Measurements from ENCODE around the gene ARHGAP40.

Gene ARHGAP40

DNA sequence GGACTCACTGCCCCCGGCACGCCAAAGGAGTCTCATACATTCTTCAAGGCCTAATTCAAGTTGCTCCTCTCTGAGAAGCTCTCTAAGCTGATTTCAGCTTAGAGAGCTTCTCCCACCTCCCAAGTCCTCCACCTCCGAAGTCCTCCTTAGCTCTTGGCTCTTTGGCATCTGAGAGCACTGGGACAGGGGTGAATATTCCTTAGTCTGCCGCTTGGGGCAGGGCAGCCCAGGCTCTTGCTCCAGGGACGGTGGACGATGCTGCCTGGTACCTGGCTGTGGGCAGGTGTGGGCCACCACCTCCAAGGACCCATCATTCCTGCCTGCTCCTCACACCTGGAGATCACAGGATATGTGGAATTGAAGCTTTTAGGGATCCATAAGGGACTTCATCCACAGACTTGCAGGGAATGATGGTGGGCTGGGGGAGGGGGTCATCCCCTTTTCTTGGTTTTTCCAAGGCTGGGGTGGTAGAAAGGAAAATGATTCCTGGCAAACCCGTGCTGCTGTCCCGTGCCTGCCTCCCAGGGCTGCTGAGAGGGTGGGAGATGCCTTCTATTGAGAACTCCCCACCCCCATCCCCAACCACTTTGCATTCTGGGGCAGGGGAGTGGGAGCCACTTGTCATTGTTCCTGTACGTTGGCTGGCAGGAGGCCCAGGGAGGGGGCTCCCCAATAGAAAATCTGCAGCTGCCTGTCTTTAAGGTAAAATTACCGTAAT is 57.4 kb downstream of the ARHGAP40 start:
- TF ChIP-seq POLR2AphosphoS5 (IDR thresholded peaks at IDR 0.05; ENCODE audit: low read depth, low read length), result no peak
- TF ChIP-seq FOXP2 (optimal IDR thresholded peaks at IDR 0.05; ENCODE audit: borderline replicate concordance, extremely low read depth, extremely low read length, insufficient read depth), result no peak
- TF ChIP-seq, protein P1, sequence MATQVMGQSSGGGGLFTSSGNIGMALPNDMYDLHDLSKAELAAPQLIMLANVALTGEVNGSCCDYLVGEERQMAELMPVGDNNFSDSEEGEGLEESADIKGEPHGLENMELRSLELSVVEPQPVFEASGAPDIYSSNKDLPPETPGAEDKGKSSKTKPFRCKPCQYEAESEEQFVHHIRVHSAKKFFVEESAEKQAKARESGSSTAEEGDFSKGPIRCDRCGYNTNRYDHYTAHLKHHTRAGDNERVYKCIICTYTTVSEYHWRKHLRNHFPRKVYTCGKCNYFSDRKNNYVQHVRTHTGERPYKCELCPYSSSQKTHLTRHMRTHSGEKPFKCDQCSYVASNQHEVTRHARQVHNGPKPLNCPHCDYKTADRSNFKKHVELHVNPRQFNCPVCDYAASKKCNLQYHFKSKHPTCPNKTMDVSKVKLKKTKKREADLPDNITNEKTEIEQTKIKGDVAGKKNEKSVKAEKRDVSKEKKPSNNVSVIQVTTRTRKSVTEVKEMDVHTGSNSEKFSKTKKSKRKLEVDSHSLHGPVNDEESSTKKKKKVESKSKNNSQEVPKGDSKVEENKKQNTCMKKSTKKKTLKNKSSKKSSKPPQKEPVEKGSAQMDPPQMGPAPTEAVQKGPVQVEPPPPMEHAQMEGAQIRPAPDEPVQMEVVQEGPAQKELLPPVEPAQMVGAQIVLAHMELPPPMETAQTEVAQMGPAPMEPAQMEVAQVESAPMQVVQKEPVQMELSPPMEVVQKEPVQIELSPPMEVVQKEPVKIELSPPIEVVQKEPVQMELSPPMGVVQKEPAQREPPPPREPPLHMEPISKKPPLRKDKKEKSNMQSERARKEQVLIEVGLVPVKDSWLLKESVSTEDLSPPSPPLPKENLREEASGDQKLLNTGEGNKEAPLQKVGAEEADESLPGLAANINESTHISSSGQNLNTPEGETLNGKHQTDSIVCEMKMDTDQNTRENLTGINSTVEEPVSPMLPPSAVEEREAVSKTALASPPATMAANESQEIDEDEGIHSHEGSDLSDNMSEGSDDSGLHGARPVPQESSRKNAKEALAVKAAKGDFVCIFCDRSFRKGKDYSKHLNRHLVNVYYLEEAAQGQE (IDR thresholded peaks at IDR 0.05; ENCODE audit: insufficient read depth in 1 of 2, low read depth in 2 of 2, low read length in 2 of 2), result no peak
- no peak for TF ChIP-seq SIN3A (IDR thresholded peaks at IDR 0.05; ENCODE audit: borderline replicate concordance, insufficient read depth, low read length)

DNA sequence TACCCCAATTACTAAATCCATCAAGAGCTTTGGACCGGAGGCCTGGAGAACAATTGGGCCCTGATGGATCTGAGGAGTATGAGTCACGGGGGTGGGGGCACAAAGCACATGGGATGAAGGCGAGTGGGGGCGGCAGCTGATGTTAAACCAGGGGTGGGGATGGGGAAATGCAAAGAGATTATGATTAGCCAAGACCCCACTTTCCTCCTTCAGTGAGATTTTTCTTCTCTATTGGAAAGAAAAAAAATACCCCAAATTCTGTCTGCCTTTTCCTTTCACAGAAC is 57.9 kb downstream of the ARHGAP40 start:
- TF ChIP-seq TAF1 (IDR thresholded peaks at IDR 0.05; ENCODE audit: borderline replicate concordance, insufficient read depth, low read length) (no peak), FOXP2 (optimal IDR thresholded peaks at IDR 0.05; ENCODE audit: borderline replicate concordance, extremely low read depth, extremely low read length, insufficient read depth) (no peak), POLR2AphosphoS5 (IDR thresholded peaks at IDR 0.05; ENCODE audit: low read depth, low read length) (no peak), SIN3A (IDR thresholded peaks at IDR 0.05; ENCODE audit: borderline replicate concordance, insufficient read depth, low read length) (no peak)
- TF ChIP-seq, protein P1 (IDR thresholded peaks at IDR 0.05; ENCODE audit: insufficient read depth in 1 of 2, low read depth in 2 of 2, low read length in 2 of 2), result no peak

DNA sequence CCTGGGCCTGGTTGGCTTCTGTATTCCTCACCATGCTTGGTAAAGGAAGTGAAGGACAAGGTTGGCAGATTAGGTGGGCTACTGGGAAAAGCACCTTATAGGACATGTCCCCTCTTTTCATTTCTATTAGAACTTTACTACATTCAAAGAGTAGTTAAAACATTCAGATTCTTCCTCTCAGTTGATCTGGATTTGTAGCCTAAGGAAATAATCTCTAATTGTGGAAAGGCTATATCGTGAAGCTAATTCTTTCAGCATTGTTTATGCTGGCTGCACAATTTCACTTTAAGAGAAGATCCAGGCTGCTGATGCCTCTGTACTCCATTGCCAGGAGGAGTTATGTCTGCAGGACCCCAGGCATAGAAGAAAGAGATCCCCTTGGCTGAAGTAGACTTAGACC is 58.8 kb downstream of the ARHGAP40 start:
- TF ChIP-seq SIN3A (IDR thresholded peaks at IDR 0.05; ENCODE audit: borderline replicate concordance, insufficient read depth, low read length) (no peak), POLR2AphosphoS5 (IDR thresholded peaks at IDR 0.05; ENCODE audit: low read depth, low read length) (no peak)

DNA sequence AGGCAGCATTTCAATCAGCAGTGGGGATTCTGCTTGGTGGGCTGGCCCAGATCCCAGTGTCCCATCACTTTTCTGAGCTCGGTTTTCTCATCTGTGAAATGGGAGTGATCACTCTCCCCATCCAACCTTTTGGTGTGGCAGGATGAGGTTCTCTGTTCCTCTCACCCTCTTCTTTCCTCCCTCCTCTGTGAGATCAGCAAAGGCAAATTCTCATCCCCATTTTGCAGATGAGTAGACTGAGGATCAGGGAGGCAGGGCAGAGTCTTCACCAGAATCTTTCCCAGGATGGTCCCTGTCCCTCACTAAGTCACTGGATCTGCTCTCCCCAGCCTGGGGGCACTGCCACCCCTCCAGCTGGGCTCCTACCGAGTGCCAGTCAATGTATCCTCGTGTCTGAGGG is 62.1 kb downstream of the ARHGAP40 start:
- no peak for TF ChIP-seq FOXP2 (optimal IDR thresholded peaks at IDR 0.05; ENCODE audit: borderline replicate concordance, extremely low read depth, extremely low read length, insufficient read depth)
- TF ChIP-seq SIN3A (IDR thresholded peaks at IDR 0.05; ENCODE audit: borderline replicate concordance, insufficient read depth, low read length), result no peak
- no peak for TF ChIP-seq POLR2AphosphoS5 (IDR thresholded peaks at IDR 0.05; ENCODE audit: low read depth, low read length)
- TF ChIP-seq TAF1 (IDR thresholded peaks at IDR 0.05; ENCODE audit: borderline replicate concordance, insufficient read depth, low read length), result no peak
- TF ChIP-seq, protein P1 (IDR thresholded peaks at IDR 0.05; ENCODE audit: insufficient read depth in 1 of 2, low read depth in 2 of 2, low read length in 2 of 2), result no peak

DNA sequence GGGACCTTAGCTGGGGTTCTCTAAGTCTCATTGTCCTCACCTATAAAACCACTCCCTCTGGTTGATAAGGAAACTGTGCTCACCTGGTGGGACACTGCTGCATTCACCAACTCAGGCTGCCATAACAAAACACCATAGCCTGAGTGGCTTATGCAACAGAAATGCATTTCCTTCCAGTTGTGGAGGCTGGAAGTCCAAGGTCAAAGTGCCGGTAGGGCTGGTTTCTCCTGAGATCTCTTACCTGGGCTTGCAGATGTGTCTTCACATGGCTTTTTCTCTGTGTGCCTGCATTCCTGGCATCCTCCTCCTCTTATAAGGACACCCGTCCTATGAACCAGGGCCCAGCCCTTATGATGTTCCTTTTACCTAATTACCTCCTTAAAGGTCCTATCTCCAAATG is 62.7 kb downstream of the ARHGAP40 start:
- TF ChIP-seq POLR2AphosphoS5 (IDR thresholded peaks at IDR 0.05; ENCODE audit: low read depth, low read length), result no peak

DNA sequence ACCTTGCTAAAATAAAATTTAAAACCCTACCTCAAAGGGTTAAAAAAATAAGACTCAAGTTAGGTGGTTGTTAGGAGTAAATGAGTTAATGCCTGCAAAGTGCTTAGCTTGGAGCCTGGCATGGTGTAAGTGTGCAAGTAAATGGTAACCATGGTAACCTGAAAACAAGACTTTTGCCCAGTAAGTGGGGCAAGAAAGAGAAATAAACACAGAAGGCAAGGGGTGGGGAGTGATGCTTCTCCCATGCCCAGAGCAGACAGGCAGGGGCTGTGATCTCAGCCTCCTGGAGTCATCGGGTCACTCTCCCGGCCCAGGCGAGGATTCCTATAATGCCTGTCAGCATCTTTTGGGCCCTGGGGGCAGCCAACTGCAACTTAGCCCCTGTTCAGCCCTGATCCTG is 63.5 kb downstream of the ARHGAP40 start:
- TF ChIP-seq, protein P1 (IDR thresholded peaks at IDR 0.05; ENCODE audit: insufficient read depth in 1 of 2, low read depth in 2 of 2, low read length in 2 of 2), result no peak
- TF ChIP-seq SIN3A (IDR thresholded peaks at IDR 0.05; ENCODE audit: borderline replicate concordance, insufficient read depth, low read length), result no peak
- no peak for TF ChIP-seq POLR2AphosphoS5 (IDR thresholded peaks at IDR 0.05; ENCODE audit: low read depth, low read length)
- TF ChIP-seq FOXP2 (optimal IDR thresholded peaks at IDR 0.05; ENCODE audit: borderline replicate concordance, extremely low read depth, extremely low read length, insufficient read depth), result no peak
- no peak for TF ChIP-seq TAF1 (IDR thresholded peaks at IDR 0.05; ENCODE audit: borderline replicate concordance, insufficient read depth, low read length)
